Mesothelial cell of epicardium (in vitro differentiated cells): ENCODE data around the gene SEPHS2. TPM values are rescaled to one million over a fixed set of nuclear protein-coding genes. Genes with fewer than 3 reads are reported as not detected.

Experiments used
- DNase-seq, 2 experiments: peaks; one replicate each; pipeline ENCODE4 v3.0.0; 2021; ENCODE audit warnings: low spot score in 2 of 2; ENCODE audit not compliant: unreplicated experiment in 2 of 2
- H3K27ac Mint-ChIP-seq: 2 replicates; pipeline ENCODE4 v1.8.0; 2021; ENCODE audit warnings: mixed read lengths
- H3K27me3 Mint-ChIP-seq: 2 replicates; pipeline ENCODE4 v1.8.0; 2021; ENCODE audit warnings: low read depth, mixed read lengths
- H3K36me3 Mint-ChIP-seq: 2 replicates; pipeline ENCODE4 v1.8.0; 2021; ENCODE audit warnings: mixed read lengths
- H3K4me1 Mint-ChIP-seq: 2 replicates; pipeline ENCODE4 v1.8.0; 2021; ENCODE audit warnings: mixed read lengths
- H3K4me3 Mint-ChIP-seq: 2 replicates; pipeline ENCODE4 v1.8.0; 2021; ENCODE audit warnings: mild to moderate bottlenecking, moderate library complexity, mixed read lengths
- H3K9me3 Mint-ChIP-seq: 2 replicates; pipeline ENCODE4 v1.8.0; 2021; ENCODE audit warnings: mixed read lengths
- CTCF ChIP-seq: fragments of 200-600 bp; sonication (generic); IDR thresholded peaks from one replicate; pipeline ENCODE4 v1.5.0; 2021; ENCODE audit warnings: antibody characterized with exemption; ENCODE audit not compliant: unreplicated experiment
- total RNA-seq: library from RNA; stranded (reverse); gene quantifications from 3 replicates; pipeline ENCODE4 v1.2.1, GENCODE V29; 2021

The SEPHS2 gene
- total RNA-seq, 1 donor from 2014 or later, result 29.3 TPM

- Mint-ChIP-seq H3K27ac (no peak overlapping the region), H3K9me3 (no peaks in the 10 kb centered on the region), H3K27me3 (no peaks in the 10 kb centered on the region), H3K36me3 (peaks cover 19% of the 10 kb centered on the region), H3K4me1 (peaks cover 14% of the 10 kb centered on the region), H3K4me3 (peak overlapping the region; percentile 43)
- TF ChIP-seq CTCF, result no peak
- DNase-seq, result no peak
These were observed 27.1 kb downstream of the SEPHS2 start for GRCh38 chr16:30418350-30419181.

- peaks cover 14% of the 10 kb centered on the region for H3K4me1 Mint-ChIP-seq
- H3K9me3 Mint-ChIP-seq, result no peaks in the 10 kb centered on the region
- H3K4me3 Mint-ChIP-seq, result peak overlapping the region; percentile 61
- DNase-seq, result peak; percentile 70 to 81
- H3K36me3 Mint-ChIP-seq, result peaks cover 17% of the 10 kb centered on the region
- no peaks in the 10 kb centered on the region for H3K27me3 Mint-ChIP-seq
- no peak for TF ChIP-seq CTCF
- no peak overlapping the region for H3K27ac Mint-ChIP-seq
These were observed 27.9 kb downstream of the SEPHS2 start for GRCh38 chr16:30417529-30418349.

GRCh38 chr16:30416624-30417528, 28.8 kb downstream of the SEPHS2 start:
- no peak overlapping the region for H3K27ac Mint-ChIP-seq
- H3K4me1 Mint-ChIP-seq, result peaks cover 14% of the 10 kb centered on the region
- no peaks in the 10 kb centered on the region for H3K9me3 Mint-ChIP-seq
- no peak for TF ChIP-seq CTCF
- no peaks in the 10 kb centered on the region for H3K27me3 Mint-ChIP-seq
- H3K36me3 Mint-ChIP-seq, result peaks cover 18% of the 10 kb centered on the region
- peak overlapping the region; percentile 57 for H3K4me3 Mint-ChIP-seq
- no peak for DNase-seq

GRCh38 chr16:30416047-30416603, 29.5 kb downstream of the SEPHS2 start:
- Mint-ChIP-seq H3K4me1 (peaks cover 14% of the 10 kb centered on the region), H3K27me3 (no peaks in the 10 kb centered on the region), H3K4me3 (no peak overlapping the region), H3K27ac (no peak overlapping the region), H3K9me3 (no peaks in the 10 kb centered on the region), H3K36me3 (peaks cover 14% of the 10 kb centered on the region)
- no peak for DNase-seq
- no peak for TF ChIP-seq CTCF

GRCh38 chr16:30414159-30414558, 31.5 kb downstream of the SEPHS2 start:
- Mint-ChIP-seq H3K9me3 (no peaks in the 10 kb centered on the region), H3K27me3 (no peaks in the 10 kb centered on the region), H3K4me3 (no peak overlapping the region), H3K4me1 (peaks cover 17% of the 10 kb centered on the region), H3K36me3 (peaks cover 6% of the 10 kb centered on the region), H3K27ac (no peak overlapping the region)
- DNase-seq, result no peak
- TF ChIP-seq CTCF, result no peak
